Stimulated activated CD8-positive, alpha-beta memory T cell treated with anti-CD3 and anti-CD28 coated beads, Interleukin-15, amount 100 ng/mL, for 1 hour (primary cell): ENCODE results near the gene HAPSTR1.
"Not testable (repeated sequence)": the region's sequence is repeated elsewhere in the genome, so short reads cannot be mapped to it uniquely, and the experiment has no call there.

Experiments used
- DNase-seq: peaks from one replicate; pipeline ENCODE4 v3.0.0-alpha.2; 2020; ENCODE audit warnings: low read depth

HAPSTR1 gene

DNA sequence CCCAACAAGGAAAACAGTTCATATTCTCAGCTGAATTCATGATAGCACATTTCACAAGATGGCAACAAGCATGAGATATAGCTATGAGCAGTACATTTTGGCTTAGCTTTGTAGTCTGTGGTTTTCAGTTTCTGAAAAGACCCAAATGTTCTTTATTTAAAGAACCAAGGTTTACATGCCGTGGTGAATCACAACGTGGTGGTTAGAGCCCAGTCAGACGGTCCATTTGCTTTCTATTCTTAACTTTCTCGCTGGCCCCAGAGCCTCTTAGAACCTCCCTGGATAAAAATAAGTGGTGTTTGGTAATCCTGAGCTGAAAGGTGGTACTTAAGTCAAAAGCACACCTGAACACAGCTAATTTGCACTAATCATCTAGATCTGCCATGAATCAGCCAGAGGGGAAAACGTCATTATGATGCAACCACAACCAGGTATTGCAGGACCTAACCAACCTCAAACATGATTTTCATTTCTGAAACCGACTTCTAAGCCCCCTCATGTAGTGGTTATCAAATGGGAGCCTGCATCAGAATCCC is 18.6 kb upstream of the HAPSTR1 start:
- DNase-seq = no peak

DNA sequence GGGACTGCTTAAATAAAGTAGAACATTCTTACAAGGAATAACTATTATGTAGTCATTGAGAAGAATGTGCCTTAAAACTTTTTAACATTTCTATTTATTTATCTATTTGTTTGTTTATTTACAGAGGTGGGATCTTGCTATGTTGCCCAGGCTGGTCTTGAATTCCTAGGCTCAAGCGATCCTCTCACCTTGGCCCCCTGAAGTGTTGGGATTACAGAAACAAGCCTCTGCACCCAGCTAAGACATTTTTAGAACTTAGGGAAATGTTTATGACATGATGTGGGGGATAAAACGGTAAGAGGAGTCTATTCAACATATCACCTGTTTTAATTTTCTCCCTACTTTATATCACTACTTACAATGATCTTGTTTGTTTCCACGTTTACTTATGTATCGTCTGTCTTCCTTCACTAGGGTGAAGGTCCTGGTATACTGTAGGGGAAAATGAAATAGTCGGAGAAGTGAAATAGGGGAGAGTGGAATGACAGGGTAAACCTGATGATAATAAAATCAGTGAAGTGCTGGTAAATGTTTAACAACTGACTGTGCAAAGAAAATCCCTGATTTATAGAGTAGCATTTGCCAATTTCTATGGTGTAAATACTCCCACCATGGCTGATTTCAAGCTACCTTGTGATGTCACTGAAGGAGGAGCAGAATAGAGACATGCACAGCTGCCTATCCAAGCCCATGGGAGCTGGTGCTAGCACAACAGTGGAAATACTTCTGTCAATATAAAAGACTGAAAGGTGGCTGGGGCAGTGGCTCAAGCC is 16.0 kb upstream of the HAPSTR1 start:
- DNase-seq = no peak

DNA sequence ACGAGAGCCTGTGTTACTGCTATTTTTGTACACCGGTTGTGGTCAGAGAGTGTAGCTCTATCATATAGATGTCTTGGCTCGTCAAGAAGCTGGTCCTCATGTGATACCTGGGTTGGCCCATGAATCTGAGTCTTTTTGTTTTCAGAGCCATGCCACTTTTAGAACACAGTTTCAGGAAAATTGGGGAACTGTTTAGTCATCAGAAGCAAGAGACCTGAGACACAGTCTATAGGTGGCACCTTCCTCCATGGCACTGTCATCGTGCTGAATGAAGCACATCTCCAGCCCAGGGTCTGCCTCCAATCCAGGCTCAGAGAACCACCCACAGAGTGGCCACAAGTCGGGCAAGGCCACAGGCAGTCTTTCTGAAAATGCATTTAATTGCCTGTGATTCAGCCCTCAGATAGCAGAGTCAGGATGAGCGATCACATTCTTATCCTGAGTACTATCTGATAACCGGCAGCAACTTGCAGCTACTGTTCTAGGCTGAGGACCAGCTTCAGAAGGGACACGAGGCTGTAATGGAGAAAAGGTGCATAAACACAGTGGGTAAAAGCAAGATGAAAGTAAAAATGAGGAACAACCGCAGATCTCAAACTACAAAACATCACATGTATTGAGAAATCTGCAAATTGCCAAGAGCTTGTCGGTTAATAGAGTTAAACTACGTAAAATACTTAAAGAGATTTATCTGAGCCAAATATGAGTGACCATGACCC is 14.2 kb upstream of the HAPSTR1 start:
- no peak for DNase-seq

DNA sequence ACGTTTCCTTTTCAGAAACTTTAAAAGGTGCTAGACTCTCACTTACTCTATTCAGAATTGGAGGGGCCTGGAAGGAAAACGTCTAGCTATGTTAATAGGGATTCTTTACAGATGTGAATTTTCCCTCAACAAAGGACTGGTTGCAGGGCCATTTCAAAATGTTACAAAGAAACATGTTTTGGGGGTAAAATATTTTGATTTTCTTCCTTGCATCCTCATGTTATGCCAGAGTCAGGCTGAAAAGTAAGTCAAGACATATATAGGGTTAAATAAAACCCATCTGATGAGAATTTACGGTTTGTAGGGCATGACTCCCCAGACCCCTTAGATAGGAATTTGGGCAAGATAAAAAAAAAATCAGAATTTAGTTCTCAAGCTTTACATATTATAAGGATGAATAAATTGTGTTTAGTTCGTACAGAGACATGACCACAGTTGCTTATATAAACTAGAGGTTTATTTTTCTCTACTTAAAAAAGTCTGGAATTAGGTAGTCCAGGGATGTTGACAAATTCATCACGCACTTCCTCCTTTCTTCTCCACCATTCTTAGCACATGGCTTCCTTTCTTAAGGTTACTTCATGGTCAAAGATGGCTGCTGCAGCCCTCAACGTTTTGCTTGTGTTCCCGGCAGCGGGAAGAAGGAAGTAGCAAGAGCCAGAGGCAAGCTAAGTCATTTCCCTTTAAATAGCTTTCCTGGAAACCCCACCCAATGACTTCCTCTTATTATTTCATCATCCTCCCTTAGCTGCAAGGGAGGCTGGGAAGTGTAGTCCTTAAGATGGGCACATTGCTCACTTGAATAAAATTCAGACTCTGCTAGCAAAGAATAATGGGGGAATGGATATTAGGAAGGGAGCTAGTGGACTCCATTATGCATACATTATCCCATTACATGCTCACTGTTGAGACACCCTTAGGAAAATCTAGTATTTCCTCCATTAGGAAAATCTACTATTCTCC is 12.7 kb upstream of the HAPSTR1 start:
- not testable (repeated sequence) for DNase-seq

DNA sequence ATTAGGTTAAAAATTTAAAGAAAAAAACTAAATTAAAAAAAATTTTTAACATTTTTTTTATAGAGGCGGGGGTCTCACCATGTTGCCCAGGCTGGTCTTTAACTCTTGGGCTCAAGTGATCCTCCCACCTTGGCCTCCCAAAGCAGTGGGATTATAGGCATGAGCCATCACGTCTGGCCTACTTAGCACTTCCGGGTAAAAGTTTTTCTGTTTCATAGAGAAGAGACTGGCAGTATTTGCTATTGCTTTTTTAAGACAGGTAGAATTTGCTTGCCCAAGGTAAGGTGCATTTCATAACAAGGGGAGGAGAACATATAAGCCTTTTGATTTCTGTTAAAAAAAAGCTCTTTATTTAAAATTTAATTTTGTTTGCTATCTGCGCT is 12.0 kb upstream of the HAPSTR1 start:
- DNase-seq = no peak

DNA sequence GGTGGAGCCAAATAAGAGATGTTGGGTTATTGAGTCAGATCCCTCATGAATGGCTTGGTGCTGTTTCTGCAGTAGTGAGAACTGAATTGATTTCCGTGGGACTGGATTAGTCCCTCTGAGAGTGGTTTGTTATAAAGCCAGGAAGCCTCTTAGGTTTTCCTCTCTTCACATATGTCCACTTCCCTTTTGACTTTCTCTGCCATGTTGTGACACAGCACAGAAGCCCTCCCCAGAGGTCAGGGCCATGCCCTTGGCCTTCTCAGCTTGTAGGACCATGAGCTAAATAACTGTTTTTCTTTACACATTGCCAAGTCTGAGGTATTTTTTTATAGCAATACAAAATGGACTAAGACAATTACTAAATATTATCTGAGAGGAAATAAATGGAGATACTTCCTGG is 10.3 kb upstream of the HAPSTR1 start:
- no peak for DNase-seq

DNA sequence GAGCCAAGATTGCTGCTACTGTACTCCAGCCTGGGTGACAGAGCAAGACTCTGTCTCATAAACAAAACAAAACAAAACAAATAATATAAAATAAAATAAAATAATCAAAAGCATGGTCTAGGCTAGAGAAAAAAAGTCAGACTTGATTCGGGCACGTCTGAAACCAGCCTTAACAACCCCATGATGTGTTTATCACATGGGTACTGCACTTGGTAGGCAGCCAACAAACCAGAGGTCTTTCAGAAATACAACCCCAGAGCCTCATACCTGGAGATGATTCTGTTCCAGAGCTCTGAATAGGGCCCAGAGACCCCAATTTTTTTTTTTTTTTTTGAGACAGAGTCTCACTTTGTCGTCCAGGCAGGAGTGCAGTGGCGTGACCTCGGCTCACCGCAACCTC is 9.6 kb upstream of the HAPSTR1 start:
- DNase-seq = no peak

DNA sequence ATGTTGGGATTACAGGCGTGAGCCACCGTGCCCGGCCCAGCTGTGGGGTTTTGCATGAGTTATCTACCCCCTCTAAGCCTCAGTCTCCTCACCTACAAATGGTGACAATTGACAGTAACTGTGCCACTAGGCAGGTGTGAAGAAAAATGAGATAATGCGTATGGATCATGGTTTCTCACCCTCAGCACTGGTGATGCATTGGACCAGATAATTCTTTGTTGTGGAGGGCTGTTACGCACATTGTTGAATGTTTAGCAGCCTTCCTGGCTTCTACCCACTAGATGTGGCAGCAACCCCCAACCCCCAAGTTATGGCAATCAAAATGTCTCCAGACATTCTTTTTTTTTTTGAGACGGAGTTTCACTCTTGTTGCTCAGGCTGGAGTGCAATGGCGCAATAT is 9.0 kb upstream of the HAPSTR1 start:
- no peak for DNase-seq

DNA sequence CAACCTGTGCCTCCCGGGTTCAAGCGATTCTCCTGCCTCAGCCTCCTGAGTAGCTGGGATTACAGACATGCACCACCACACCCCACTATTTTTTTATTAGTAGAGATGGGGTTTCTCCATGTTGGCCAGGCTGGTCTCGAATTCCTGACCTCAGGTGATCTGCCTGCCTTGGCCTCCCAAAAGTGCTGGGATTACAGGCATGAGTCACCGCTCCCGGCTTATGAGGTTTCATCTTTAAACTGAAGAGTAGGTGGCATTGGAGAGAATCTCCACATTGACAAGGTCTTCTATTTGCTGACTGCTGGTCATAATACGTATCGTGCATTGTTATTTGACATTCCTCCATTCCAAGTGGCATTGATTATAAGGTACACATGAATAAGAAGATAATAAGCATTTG is 3.7 kb upstream of the HAPSTR1 start:
- not testable (repeated sequence) for DNase-seq

DNA sequence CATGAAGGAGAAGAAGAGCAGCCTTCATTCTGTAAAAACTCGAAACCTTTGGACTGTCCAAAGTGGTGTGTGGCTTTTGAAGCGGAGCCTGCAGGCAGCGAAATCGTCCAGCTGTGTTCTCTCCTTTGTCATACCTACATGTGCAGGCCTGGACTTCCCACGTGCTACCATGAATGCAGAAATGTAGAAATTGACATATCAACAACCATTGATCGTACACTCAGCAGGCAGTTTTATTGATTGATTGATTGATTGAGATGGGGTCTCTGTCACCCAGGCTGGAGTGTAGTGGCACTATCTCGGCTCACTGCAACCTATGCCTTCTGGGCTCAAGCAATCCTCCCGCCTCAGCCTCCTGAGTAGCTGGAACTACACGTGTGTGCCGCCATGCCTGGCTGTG is 2.6 kb upstream of the HAPSTR1 start:
- DNase-seq = no peak

DNA sequence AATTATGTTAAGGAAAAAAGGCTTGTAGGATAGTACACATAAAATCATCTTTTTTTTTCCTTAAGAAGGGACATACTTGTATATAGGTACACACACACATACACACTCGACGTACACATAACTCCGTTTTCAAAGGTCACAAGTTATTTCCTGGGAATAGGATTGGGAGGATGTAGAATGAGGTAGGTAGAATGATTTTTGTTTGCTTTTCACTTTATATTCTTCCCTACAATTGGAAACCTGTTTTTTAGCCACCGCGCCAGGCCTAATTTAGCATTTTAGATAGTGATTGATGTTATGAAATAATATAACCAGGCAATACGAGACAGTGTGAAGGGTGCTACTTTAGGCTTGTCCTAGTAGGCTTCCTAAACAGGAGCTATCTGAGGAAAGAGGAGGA is 1.8 kb upstream of the HAPSTR1 start:
- no peak for DNase-seq

DNA sequence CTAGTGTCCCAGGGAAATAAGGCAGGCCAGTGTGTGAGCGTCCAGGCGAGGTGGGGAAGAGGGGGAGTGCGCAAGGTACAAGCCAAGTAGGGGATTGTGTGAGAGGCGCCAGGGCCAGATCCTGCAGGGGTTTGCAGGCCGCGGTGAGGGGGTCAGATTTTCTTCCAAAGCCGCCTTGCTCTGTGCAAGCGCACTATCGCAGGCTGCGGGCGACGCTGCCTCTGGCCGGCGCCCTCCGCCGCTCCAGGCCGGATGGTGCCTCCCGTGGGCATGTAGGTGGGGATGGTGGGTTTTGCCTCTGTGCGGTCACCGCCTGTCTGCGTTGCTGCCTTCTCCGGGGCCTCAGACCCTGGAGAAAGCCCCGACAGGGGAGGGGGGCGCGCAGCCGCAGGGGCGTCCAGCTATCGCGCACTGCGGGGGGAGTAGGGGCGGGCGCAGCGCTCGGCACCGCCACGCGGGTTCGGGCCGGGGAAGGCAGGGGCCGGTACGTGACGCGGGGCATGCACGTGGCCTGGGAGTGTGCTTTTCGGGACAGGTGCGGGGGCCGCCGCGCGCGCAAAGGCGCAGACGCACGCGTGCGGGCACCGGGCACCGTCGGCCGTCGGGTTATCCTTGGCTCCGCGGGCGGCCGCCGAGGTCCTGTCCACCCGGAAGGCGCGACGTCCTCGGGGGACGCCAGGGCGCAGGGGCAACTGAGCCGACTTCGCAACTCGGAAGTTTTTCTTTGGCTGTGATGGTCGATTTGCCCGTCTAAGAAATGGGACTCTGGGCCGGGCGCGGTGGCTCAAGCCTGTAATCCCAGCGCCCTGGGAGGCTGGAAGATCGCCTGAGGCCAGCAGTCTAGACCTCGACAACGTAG is 1.1 kb upstream of the HAPSTR1 start:
- DNase-seq = no peak

DNA sequence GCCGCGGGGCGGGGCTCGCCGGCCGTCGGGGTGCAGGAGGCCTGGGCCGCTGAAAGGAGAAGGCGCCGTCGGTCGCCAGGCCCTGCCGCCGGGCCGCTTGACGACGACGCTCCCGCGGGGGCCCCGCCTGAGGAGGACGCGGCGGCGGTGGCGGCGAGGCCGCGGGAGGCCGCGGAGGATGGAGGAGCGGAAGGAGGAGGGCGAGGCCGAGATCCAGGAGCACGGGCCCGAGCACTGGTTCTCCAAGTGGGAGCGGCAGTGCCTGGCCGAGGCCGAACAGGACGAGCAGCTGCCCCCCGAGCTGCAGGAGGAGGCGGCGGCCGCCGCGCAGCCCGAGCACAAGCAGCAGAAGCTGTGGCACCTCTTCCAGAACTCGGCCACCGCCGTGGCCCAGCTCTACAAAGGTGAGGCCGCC is 430 bp downstream of the HAPSTR1 start:
- no peak for DNase-seq

DNA sequence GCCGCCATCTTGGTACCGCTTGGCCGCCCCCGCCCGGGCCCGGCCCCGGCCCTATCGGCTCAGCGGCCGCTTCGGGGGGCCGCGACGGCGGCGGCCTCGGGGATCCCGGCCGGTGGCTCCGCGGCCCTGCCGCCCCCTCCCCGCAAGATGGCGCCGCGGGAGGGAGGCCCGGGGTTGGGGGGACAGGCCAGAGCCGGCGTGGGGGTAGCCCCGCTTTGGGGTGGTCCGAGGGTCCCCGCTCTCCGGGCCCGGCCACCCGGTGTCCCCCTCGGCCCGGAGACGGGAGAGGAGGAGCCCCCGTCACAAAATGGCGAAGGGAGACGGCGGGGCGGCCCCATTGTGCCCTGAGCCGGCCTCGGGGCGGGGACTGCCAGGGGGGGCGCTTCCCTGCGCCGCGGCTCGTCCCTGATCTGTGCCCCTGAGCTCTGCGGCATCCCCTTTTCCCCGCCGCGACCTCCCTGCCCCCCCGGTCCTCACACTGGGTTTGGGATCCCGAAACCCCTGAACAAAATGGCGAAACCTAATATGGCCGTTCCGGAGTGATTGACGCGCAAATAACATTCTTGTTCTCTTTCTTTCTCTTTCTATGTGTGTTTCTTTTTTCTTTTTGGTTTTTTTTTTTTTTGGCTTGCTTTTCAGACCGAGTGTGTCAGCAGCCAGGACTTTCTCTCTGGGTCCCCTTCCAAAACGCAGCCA is 986 bp downstream of the HAPSTR1 start:
- DNase-seq = no peak

DNA sequence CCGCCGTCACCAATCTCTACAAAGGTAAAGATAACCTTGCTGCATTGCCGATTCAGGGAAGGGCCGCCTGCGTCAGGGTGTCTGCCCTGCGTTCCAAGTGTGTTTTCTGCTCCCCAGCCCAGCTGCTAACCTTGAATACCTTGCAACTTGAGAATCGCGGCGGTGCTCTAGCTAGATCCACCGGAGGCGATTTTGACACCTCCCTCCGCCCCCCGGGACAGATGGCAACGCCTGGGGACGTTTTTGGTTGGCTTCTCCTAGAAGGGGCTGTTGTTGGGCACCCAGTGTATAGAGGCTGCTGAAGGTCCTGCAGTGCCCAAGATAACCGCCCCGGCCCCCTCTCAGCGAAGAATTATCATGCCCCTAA is 1.5 kb downstream of the HAPSTR1 start:
- no peak for DNase-seq

DNA sequence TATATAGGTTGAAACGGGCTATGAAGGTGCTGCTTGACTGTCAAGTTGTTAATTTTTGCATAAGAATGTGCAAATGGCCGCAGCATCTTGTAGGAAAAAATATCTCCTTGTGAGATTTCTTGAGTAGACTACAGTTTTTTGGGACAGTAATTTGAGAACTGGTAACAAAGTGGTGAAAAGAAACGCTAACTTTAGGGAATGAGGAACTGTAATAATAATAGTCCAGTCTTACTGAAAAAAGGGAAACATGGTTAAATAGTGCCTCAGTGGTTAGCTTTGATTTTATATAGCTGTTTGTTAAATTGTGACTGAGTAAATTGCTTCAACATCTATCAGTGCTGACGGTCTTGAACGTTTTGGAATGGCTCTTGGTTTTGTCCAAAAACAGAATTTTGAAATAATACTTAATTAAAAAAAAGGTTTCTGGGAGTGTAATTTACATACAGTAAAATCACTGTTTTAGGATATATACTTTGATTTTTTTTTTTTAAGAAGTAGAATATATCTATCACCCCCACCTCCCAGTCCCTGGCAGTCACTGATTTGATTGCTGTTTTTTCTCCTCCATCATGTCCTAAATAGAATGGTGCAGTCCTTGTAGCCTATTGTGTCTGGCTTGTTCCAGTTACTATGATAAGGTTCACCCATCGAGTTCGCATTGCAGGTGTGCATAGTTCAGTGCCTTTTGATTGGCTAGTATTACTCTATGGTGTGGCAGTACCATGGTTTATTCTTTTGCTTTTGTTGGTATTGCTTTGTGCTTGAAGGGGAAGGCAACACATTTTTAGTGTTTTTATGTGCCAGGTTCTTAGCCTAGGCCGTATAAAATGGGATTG is 2.8 kb downstream of the HAPSTR1 start:
- no peak for DNase-seq

DNA sequence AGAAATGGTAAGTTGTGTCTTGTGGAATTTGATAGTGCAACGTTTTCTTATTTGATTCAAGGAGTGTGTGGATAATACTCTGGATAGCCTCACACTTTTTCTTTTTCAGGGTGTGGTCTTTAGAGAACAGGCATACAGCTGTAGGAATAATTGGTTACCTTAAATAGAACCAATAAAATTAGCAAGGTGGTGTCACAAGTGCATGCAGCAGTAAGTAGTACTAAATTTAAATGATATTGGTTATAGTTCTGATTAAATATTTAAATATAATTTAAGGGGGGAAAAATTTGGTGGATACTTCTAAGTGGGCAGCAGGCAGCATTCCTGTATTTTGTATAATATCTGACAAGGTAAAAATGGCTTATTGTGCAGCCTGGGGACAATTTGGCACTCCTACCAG is 3.7 kb downstream of the HAPSTR1 start:
- DNase-seq = no peak

DNA sequence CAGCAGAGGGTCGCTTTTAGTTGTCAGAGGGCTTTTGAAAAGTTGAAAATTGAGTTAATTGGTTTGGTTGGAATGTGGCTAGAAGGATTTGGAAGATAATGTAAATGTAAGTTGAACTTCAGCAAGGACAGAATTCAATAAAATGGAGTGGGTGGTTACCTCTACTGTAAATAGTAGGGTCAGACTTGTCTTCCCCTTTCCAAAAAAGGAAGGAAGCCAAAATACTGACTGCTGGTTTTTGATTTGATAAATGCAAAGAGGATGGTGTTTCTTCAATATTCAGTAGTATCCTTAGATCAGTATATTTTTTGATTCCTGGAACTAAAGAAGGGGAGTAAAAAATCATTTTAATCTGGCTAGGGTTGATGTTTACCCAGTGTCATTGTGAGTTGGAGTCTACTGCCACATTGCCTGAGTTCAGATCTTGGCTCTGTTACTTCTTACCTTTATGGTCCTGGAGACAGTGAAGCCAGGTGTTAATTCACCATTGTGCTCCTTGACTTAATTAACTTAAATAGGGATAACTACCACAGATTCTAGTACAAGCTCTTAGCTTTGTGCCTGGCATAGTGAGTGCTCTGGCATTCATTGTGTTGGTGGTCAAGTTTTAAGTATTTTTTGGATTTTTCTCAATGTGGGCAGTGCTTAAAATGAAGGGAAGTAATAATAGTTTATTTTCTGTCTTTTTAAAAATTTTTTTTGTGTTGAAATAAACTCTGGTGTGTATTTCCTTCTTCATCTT is 4.4 kb downstream of the HAPSTR1 start:
- no peak for DNase-seq

DNA sequence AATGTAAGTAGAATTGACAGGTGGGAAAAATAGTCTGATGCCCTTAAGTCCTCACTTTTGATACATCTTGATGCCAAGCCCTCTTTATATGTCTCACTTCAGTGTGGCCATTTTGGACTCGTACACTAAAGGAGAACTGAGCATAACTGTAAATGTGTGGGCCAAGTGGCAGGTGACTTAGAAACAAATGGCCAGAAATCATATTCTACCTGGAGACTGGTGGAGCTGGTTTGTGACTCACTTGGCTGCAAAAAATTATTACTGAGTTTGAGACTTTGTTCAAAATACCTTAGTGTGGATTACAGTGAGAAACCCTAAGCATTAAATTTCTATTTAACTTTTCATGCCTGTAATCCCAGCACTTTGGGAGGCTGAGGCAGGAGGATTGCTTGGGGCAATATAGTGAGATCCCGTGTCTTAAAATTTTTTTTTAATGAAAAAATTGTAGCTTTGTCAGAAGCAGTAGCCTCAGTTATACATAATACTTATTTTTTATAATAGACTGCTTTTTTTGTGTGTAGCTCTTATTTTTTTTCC is 5.0 kb downstream of the HAPSTR1 start:
- no peak for DNase-seq
